Forelimb muscle (tissue), 1 donor: ENCODE measurements around the gene CFAP65. TPM values are rescaled to one million over a fixed set of nuclear protein-coding genes. Genes with fewer than 3 reads are reported as not detected.

Source experiments
- DNase-seq: peaks from one replicate; pipeline ENCODE4 v3.0.0-alpha.2; 2013; ENCODE audit warnings: low read depth
- polyA plus RNA-seq: library from polyadenylated mRNA; unstranded; fragments of 120-200 nt; gene quantifications from one replicate; pipeline ENCODE4 v1.2.1, GENCODE V29; 2013; ENCODE audit not compliant: insufficient read length

CFAP65 gene
- polyA plus RNA-seq, 1 donor: not detected

DNA sequence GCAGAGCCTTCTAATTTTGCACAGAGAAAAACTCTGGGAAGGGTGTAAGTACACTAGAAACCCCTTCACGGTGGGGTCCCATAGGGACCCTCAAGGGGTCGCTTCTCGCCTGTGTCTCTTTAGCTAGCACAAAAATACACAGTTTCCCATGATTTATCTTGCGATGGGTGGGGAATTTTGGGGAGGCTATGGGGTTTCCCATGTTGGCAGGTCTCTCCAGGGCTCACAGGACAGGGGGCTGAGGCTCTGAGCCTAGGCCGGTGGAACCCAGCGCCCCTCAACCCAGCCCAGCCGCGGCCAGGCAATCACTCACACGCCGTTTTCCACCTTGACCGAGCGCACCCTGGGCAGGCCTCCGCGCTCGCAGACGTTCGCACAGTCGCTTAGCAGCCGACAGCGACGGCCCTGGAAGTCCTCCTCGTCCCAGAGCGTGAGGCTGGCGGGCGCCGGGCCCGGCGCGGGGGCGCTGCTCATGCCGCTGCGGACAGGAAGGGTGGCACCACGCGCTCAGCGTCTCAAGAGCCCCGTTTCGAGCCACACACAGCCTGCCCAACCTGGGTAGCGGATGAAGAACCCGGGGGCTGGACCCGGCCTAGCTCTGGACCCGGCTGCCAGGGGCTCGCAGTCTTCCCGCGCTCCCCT is 48.5 kb downstream of the CFAP65 start:
- no peak for DNase-seq

DNA sequence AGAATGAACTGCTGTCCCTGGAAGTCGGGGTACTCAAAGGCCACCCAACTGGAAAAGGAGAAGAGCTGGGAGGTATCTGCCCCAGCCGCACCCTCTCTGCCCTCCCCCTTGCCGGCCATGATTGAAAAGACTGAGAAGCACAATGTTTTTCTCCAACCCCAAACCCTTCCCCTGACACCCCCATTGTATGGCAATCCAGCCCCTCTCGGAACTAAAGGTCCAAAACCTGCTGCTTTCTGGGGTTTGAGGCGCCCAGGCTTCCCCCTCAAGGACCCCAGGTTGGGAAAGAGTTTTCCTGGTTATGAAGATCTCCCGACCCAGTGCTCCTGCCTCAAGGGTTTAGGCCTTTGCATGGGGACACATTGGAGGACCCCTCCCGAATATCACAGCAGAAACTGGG is 49.1 kb downstream of the CFAP65 start:
- no peak for DNase-seq

DNA sequence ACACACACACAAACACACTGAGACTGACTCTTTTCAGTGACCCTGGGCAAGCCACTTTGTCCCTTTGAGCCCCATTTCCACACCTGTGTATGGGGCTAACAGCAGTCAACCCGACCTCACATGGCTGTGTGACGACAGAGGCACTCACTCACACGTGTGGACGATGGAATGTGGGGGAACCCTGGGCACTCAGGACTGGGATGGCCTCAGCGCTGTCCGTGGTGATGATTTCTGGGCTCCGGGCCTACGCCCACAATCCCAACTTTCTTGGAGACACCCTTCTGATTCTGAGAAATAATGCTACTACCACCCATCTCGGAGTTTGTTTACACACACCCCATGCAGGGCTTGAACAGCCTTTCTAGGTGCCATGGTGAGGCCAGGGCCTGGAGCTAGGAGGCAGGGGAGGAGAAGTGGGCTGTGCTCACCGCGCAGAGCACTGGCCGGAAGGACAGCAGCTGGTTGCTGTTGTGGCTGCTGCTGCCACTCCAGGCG is 49.6 kb downstream of the CFAP65 start:
- DNase-seq: no peak

DNA sequence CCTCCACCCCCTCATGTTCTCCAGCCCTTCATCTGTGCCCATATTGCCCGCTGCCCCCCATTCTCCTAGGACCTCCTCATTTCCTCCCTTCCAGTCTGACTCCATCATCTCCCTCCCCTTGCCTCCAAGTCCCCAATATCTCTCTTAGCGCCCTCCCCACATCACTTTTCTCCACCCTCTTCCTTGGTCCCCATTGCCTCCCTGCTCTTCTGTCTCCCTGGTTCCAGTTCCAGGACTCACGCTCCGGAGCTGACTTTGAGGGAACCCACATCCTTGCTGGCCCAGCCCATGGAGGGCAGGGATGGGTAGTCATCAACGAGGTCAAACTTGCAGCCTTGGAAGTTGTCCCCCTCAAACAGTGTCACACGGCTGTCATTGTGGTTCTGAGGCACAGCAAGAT is 50.7 kb downstream of the CFAP65 start:
- no peak for DNase-seq

DNA sequence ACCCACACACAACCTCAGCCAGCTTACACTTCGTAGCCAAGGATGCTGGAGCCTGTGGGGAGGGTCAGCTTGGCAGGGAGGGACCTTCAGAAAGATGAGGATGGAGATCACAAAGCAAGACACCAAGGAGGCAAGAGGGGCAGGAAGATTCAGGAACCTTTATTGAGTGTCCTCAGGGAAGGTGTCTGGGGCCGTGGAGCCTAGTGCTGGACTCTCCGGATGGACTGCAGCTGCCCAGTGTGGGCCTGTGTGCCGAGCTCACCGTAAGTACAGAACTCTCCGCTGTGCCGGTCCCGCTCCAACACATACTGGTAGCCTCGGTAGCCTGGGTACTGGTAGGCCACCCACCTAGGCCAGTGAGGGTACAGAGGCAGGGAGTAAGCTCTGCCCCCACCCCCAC is 51.3 kb downstream of the CFAP65 start:
- no peak for DNase-seq

DNA sequence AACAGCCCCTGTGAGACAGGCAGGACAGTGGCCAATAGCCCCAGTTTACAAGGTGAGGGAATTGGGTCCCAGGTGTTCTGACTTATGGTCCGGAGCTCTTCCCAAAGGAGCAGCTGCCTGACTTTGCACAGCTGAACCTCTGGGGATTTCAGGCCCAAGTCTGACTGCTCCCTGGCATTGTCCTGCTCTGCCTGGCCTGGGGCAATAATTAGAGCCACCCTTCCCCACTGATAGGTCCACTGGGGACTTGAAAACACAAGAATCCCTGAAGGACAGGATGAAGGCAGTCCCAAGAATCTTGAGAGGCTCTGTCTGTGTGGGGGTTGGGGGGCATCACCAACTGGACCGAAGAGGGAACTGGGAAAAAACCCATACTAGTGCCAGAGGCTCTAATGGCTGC is 52.7 kb downstream of the CFAP65 start:
- DNase-seq: no peak

DNA sequence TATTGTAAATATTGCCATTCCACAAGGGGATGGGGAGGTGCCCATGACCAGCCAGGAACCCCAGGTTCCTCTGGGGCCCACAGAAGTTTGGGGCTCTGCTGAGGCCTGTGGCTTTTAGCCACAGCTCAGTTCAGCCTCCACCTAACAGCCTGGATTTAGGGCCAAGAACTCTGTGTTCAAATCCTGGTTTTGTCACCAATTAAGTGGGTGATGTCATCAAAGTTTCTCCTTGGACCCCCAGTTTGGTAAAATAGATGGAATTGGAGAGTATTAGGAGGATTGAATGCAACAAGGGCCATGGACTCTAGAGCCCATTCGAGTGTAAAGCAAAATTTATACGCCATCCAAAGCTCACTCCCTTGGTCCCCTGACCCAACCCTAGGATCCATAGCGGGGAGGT is 53.2 kb downstream of the CFAP65 start:
- no peak for DNase-seq

DNA sequence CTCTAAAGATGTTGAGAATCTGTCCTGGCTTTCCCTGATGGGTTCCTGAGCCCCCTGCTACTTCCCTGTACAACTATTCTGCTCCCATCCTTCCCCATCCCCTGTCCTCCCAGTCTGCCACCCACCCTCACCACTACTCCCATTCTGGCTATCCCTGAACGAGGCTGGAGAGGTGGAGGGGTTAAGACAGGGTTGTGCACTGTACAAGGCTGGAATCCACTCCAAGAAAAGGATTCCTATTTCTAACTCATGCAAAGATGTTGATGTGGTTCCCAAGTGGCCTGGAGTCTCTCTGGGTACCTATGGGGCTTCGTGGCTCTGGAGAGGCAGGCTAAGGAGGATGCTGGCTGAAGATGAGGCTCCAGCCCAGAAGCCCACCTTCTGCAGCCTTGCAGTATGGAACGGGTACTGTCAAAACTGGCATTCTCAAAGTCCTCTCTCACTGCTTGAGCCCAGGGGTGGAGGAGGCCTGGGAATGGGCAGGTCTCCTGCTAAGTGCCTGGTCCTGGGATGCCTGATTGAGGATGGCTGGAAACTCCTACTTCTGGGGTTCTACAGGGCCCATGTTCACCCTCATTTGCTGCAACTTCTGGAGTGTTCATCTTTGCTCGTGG is 55.1 kb downstream of the CFAP65 start:
- DNase-seq: no peak

DNA sequence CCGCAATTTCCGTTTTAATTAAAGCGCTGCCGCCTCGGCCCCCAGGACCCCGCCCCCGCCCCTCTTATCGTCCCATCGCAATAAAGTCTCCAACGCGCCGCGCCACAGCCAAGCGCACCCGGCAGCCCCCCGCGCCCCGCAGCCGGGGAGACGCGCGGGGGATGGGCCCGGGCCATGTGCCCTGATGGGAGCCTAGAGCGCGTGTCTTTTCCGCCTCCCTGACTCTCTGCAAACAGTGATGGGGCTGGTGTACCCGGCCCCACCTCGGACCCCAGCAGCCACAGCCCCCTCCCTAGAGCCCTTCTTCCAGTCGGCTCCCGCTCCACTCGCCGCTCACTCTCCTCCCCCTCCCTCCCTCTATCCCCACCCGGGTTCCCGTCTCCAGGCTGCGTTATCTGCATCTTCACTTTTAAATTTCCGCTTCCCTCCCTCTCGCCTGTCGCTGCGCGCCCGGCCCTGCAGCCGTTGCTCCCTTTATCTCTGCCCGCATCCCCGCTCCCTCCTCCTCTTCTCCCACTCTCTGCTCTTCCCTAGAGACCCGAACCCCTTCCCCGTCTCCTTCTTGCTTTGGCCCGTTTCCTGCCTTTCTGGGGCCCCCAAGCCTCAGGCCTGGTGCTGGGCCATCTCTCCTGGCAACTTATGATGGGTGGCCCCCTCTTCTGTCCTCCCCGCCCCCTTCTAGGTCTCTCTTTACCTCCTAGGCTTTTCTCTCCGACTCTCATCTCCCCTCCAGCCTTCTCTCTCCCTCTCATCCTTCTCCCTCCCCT is 55.8 kb downstream of the CFAP65 start:
- no peak for DNase-seq

DNA sequence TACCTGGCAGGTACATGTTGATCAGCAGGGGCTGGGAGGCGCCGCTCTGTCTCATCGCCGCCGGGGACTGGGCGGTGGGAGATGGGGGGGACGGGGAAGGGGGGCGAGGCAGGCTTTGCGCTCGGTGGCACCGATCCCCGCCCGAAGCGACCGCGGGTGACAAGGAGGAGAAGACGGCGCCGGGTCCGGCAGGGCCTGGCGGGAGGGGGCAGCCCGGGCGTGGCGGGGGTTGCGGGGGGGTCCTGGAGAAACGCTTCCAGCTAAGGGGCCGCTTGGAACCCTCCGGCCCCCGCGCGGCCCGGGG is 56.3 kb downstream of the CFAP65 start, which contains the start of gene FEV:
FEV (minus strand) TSS at position 164 of the 304 bp plus-strand sequence; CDS start at position 55, 109 bp downstream.
- no peak for DNase-seq

DNA sequence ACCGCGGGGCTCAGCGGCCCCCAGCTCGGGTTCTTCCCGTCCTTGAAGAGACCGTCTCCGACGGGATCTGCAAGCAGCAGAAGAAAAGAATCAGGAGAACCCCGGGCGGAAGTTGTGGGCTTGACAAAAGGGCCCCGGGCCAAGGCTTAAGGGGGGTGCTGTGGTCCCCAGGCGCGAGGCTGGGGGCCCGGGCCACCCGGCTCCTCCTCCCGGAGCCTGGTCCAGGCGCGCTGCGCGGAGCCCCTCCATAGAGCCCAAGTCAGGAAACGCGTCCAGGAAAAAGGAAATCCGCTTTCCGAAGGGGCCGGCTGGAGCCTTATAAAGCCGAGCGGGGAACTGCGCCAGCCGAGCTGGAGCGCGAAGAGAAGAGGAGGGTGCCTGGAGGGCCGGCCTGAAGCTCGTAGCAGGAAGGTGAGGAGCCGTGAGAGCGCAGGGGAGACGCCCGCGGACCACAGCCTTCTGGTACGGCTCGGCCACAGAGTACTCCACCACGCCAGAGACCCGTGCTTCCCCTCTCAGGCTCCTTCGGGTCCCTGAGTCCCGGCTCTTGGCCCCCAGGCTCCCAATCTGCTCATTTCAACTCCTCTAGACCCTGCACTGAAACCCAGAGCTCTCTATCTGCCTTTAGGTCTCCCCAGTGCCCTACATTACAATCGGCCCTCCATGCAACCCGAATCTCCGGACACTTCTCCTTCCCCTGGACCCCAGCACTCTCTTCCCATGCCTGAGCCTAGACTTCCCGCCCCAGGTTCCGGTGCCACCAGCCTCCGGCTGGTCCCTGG is 56.9 kb downstream of the CFAP65 start:
- DNase-seq: no peak

DNA sequence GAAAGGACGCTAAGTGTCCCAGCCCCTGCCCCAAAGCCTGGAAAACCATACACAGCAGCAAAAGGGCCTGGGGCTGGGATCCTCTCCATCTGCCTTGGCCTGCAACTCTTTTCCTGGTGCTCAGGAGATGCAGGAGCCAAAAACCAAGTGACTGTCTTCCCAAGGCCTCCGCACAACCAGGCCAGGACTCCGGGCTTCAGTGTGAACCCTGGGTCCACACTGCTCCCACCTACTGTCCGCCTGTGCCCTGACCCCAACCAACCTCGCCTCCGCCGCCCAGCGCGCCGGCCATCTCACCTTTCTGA is 57.4 kb downstream of the CFAP65 start:
- DNase-seq: no peak

DNA sequence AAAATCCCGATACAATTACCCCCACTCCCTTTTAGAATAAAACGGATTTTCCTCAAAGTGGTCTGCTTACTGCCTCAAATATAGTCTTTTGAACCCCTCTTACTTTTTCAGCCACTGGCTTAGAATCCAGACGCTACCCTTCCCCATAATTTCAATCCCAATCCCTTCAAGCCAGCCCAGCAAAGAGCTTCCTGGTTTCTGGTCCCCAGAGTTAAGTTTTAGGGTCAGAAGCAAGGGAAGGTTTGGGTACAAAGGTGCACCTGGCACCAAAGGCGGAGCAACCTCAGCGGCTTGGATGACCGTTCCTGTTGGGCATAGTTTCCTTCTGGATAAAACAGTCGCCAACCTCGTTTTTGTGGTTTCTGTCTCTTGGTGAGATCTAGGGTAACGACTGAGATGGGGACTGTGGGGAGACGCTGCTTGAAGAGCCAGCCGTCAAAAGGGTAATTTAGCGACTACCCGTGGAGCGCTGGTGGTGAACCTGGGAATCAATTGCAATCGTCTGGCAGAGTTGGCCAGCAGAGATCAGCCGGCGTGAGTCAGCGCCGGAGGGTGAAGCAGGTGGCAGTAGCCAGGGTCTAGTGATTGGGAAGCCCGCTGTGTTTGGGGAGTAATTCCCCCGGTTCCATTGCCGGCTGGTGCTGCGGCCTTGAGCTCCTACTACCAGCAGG is 57.9 kb downstream of the CFAP65 start:
- no peak for DNase-seq

DNA sequence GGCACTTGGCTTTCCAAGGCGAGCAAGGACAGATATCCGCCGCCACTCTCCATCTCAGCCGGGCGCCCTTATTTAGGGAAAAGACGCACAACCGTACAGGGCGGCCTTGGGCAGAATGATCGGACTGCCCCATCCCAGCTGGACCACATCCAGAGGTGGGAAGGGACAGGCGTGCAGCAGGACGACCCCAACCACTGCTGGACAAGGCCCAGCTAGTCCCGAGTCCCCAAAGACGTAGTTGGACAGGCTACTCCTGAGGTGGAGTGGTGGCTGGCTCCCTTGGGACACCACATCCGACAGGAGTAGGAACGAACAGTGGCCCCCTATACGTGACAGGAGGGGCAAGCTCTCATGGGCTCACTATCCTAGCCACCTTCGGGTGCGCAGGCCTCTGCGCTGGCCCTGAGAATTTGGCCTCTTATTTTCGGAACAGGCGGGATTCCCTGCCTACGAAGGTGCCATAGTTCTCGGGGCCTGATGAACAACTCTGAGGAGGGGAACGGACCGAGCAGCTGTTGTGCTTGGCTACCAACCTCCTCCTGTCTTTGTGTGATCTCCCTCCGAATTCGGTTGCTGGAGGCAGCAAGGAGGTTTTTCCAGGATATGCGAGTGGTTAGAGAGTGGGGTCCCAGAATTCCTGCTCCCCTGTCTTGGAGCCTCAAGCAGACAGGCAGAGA is 58.6 kb downstream of the CFAP65 start:
- no peak for DNase-seq

DNA sequence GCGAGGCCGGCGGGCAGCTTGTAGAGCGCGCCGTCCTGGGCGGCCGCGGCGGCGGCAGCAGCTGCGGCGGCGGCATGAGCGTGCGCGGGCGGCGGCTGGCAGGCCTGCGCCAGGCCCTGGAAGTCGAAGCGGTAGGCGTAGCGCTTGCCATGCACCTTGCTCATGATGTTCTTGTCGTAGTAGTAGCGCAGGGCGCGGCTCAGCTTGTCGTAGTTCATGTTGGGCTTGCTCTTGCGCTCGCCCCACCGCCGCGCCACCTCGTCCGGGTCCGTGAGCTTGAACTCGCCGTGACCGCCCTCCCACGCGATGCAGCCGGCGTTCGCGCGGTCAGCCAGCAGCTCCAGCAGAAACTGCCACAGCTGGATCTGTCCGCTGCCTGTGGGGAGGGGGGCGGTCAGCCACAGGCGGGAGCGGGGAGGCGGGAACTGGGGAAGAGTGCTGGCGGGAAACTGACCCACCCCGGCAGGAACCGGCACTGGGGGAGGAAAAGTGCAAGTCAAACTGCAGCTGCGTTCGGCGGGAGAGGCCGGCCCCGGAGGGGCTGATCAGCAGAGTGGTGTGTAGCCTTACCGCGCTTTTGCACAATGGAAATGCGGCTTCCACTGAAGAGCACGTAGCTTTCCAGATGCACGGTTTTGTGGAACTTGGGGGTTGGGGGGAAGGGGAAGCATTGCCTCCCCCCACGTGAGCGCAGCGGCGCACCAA is 59.3 kb downstream of the CFAP65 start:
- no peak for DNase-seq

DNA sequence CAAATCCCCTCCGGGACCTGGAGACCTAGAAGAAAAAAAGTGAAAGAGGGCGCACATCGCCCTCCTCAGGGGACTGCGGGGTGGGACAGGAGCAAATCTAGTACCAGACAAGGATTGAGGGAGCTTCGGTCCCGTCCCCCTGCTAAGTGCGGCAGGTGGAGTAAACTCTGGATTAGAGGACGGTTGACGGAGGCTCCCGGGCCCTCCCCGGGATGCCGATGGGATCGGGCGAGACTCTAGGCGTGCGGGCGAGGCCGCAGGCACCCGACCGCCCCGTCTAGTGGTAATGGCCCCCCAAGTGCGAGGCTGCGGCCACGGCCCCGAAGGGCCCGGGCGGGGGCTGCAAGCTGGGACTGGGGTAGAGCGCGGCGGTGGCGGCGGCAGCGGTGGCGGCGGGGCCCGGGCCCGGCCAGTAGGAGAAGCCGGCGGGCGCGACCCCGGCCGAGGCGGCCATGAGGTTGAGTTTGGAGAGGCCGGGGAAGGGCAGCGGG is 59.9 kb downstream of the CFAP65 start:
- no peak for DNase-seq

DNA sequence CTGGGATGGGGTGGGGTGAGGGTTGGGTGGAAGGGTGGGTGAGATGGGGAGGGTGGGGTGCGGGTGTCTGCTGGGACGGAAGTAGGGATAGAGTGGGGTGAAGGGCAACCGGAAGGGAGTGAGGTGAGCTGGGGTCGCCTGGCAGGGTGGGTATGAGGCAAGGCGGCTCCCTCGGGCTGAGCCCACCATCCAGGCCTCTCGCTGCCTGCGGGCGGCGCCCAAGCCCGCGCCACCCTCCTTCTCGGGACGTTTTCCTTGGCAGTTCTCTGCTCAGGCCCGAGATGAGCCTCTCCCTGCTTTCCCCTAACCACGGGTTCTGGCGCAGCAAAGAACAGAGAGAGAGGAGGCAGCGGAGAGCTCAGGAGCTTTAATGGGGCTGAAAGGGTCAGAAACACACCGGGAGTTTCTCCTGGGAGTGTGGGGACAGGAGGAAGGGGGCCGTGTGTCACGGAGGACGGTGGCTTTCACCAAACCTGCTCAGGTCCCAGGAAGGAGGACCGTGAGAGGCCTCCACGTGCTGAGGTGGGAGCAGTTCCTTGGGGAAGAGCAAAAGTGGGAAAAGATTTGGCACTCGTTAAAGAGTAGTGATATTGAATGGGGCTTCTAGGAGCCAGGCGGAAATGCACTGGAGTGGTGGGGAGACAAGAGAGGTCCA is 60.5 kb downstream of the CFAP65 start:
- no peak for DNase-seq

DNA sequence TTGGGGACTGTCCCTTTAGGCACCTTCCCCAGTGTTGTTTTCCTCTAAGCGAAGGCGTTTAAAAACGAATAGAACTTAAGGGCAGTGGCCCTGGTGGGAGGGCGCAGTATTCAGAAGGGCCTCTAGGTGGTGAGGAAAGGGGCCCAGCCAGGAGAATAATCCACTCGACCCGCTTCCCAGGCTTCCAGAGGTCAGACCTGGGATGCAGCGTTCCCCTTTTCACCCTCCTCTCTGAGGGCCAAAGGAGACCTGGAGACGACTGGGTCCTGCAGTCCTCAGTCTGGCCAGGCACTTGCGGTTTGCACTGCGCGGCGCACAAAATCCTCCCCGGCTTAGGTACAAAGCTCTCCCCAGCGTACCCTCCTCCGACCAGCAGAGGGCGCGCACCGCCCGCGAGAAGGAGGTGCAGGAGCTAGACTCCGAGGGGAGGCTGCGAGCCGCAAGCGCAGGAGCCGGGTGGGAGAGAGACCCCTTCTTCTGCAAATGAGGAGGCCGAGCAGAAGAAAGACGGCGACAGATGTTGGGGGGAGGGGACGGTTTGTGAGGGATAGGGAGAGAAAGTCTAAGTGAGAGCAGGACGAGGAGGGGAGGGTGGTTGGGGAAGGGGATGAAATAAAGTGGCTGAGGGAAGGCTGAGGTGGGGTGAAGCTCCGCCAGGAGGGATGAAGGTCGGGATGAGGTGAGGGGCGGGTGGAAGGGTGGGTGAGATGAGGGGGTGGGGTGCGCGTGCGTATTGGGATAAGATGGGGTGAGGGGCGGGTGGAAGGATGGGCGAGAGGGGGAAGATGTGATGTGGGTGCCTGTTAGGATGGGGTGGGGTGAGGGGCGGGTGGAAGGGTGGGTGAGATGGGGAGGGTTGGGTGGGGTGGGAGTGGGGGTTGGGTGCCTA is 61.2 kb downstream of the CFAP65 start:
- no peak for DNase-seq
